WTC11 (cell line): ENCODE results near the gene AXIN2.

ENCODE experiments used
- CTCF ChIP-seq: fragments of 200-600 bp; IDR thresholded peaks from 2 replicates; pipeline ENCODE4 v1.8.0; 2022; ENCODE audit warnings: antibody characterized with exemption
- FOXK1 ChIP-seq: sonication (generic); formaldehyde crosslinking; IDR thresholded peaks from 2 replicates; pipeline ENCODE4 v1.8.0; 2022; ENCODE audit warnings: mild to moderate bottlenecking, moderate library complexity, missing genetic modification reagents
- SP1 ChIP-seq: sonication (generic); formaldehyde crosslinking; conservative IDR thresholded peaks from 2 replicates; pipeline ENCODE4 v1.8.1; 2022; ENCODE audit warnings: missing genetic modification reagents
- USF2 ChIP-seq: sonication (generic); formaldehyde crosslinking; IDR thresholded peaks from 2 replicates; pipeline ENCODE4 v1.8.1; 2023; ENCODE audit warnings: mild to moderate bottlenecking, missing genetic modification reagents, moderate library complexity
- ZNF423 ChIP-seq: fragments of 250-450 bp; sonication (Bioruptor Pico); IDR thresholded peaks from 2 replicates; pipeline ENCODE4 v2.1.2; 2022; ENCODE audit warnings: mild to moderate bottlenecking, moderate library complexity

- no peak for TF ChIP-seq USF2 (CRISPR knock-in tag)
- no peak for TF ChIP-seq ZNF423
- TF ChIP-seq CTCF: no peak
- TF ChIP-seq SP1 (CRISPR knock-in tag): no peak
- TF ChIP-seq FOXK1 (CRISPR knock-in tag): no peak
Measured at GRCh38 chr17:65489413-65490155, 71.9 kb downstream of the AXIN2 start.
